Uterus (tissue), 4 donors: ENCODE measurements around the gene AGPAT3. TPM values are rescaled to one million over a fixed set of nuclear protein-coding genes. Genes with fewer than 3 reads are reported as not detected.

Experiments
- DNase-seq, 2 donors: peaks; one replicate each; pipeline ENCODE4 v3.0.0-alpha.2; 2019 to 2020
- H3K27ac ChIP-seq, 2 donors: fragments of 200-600 bp; sonication (generic); 1 replicate in 1 of 2; 2 replicates in 1 of 2; pipeline ENCODE4 v1.5.1; 2016 to 2018
- H3K27me3 ChIP-seq, 2 donors: fragments of 200-600 bp; sonication (generic); one replicate each; pipeline ENCODE4 v1.5.1; 2018 to 2019; ENCODE audit warnings: control low read depth in 1 of 2
- H3K36me3 ChIP-seq, 2 donors: fragments of 200-600 bp; sonication (generic); one replicate each; pipeline ENCODE4 v1.5.1; 2019; ENCODE audit warnings: control low read depth in 1 of 2
- H3K4me1 ChIP-seq, 2 donors: fragments of 200-600 bp; sonication (generic); one replicate each; pipeline ENCODE4 v1.5.1; 2018 to 2019; ENCODE audit warnings: control low read depth in 1 of 2
- H3K4me3 ChIP-seq, 2 donors: fragments of 200-600 bp; sonication (generic); 1 replicate in 1 of 2; 2 replicates in 1 of 2; pipeline ENCODE4 v1.5.1; 2018 to 2019; ENCODE audit warnings: mild to moderate bottlenecking in 1 of 2
- H3K9me3 ChIP-seq, 2 donors: fragments of 200-600 bp; sonication (generic); one replicate each; pipeline ENCODE4 v1.5.1; 2019; ENCODE audit warnings: control low read depth in 1 of 2
- CTCF ChIP-seq, 4 experiments: fragments of 200-600 bp in 2 of 4; fragments of 450-650 bp in 2 of 4; sonication (generic) in 2 of 4; IDR thresholded peaks; one replicate each; pipeline ENCODE4 v1.5.1; 2016 to 2019; ENCODE audit warnings: antibody characterized with exemption in 4 of 4, mild to moderate bottlenecking in 2 of 4, moderate library complexity in 1 of 4
- POLR2A ChIP-seq, 2 donors: fragments of 450-650 bp; IDR thresholded peaks; one replicate each; pipeline ENCODE4 v1.6.1; 2016; ENCODE audit warnings: antibody characterized with exemption in 2 of 2, mild to moderate bottlenecking in 1 of 2, moderate library complexity in 1 of 2
- intact Hi-C: fragments of 100-400 bp; cut with DNase I; formaldehyde crosslinking; loops from one replicate; pipeline ENCODE4 v1.15.1; 2023; ENCODE audit warnings: low total_unique reads
- total RNA-seq, 4 donors: library from RNA; depleted of rRNA in 3 of 4; stranded (reverse); fragments of >200 nt in 3 of 4; gene quantifications; one replicate each; pipeline versions ENCODE4 v1.1.0 to v1.2.4, GENCODE V29; 2014 to 2023
- donor health status: DM: yes; HTN: yes; CAD: no.

The AGPAT3 gene
- total RNA-seq, 4 donors from 2014 or later = 6.8 to 43.4 (median 28.4) TPM

GRCh38 chr21:43890042-43890441 is 25.0 kb downstream of the AGPAT3 start:
- H3K4me1 ChIP-seq = no peaks in the 10 kb centered on the region
- no peak for DNase-seq
- H3K36me3 ChIP-seq = no peaks in the 10 kb centered on the region
- H3K4me3 ChIP-seq = no peak overlapping the region
- H3K9me3 ChIP-seq = no peaks in the 10 kb centered on the region
- TF ChIP-seq POLR2A (IDR thresholded peaks at IDR 0.05) = no peak
- no peak for TF ChIP-seq CTCF (IDR thresholded peaks at IDR 0.05)
- H3K27me3 ChIP-seq = no peaks in the 10 kb centered on the region
- intact Hi-C loops = no loop called here
- no peak overlapping the region for H3K27ac ChIP-seq

- Histone ChIP-seq H3K27me3 (no peaks in the 10 kb centered on the region), H3K4me1 (no peaks in the 10 kb centered on the region), H3K9me3 (no peaks in the 10 kb centered on the region), H3K27ac (no peak overlapping the region), H3K4me3 (no peak overlapping the region), H3K36me3 (no peaks in the 10 kb centered on the region)
- no peak for DNase-seq
- no peak for TF ChIP-seq CTCF (IDR thresholded peaks at IDR 0.05)
- TF ChIP-seq POLR2A (IDR thresholded peaks at IDR 0.05) = no peak
- intact Hi-C loops = no loop called here
Measured at GRCh38 chr21:43892334-43892733, 27.3 kb downstream of the AGPAT3 start.

GRCh38 chr21:43892984-43893535 is 28.0 kb downstream of the AGPAT3 start:
- Histone ChIP-seq H3K27ac (peak overlapping the region in 1 of 2 donors; percentile 1), H3K36me3 (no peaks in the 10 kb centered on the region), H3K4me3 (no peak overlapping the region), H3K9me3 (no peaks in the 10 kb centered on the region), H3K4me1 (no peaks in the 10 kb centered on the region), H3K27me3 (no peaks in the 10 kb centered on the region)
- DNase-seq = no peak
- intact Hi-C loops = no loop called here
- TF ChIP-seq POLR2A (IDR thresholded peaks at IDR 0.05) (no peak), CTCF (IDR thresholded peaks at IDR 0.05) (no peak)

- Histone ChIP-seq H3K9me3 (no peaks in the 10 kb centered on the region), H3K4me3 (no peak overlapping the region), H3K36me3 (no peaks in the 10 kb centered on the region), H3K27me3 (no peaks in the 10 kb centered on the region), H3K4me1 (no peaks in the 10 kb centered on the region), H3K27ac (peak overlapping the region; percentile 28 to 57)
- TF ChIP-seq CTCF (IDR thresholded peaks at IDR 0.05) (no peak), POLR2A (IDR thresholded peaks at IDR 0.05) (no peak)
- intact Hi-C loops = no loop called here
- DNase-seq = no peak
Measured at GRCh38 chr21:43893536-43894205, 28.6 kb downstream of the AGPAT3 start.

GRCh38 chr21:43894206-43894577 is 29.2 kb downstream of the AGPAT3 start:
- no peaks in the 10 kb centered on the region for H3K27me3 ChIP-seq
- H3K4me3 ChIP-seq = no peak overlapping the region
- intact Hi-C loops = no loop called here
- TF ChIP-seq CTCF (IDR thresholded peaks at IDR 0.05) (no peak), POLR2A (IDR thresholded peaks at IDR 0.05) (no peak)
- DNase-seq = no peak
- H3K27ac ChIP-seq = peak overlapping the region in 1 of 2 donors; percentile 57
- H3K36me3 ChIP-seq = no peaks in the 10 kb centered on the region
- no peaks in the 10 kb centered on the region for H3K9me3 ChIP-seq
- no peaks in the 10 kb centered on the region for H3K4me1 ChIP-seq
